ENCODE measurements around the gene SLC35F5. TPM values are rescaled to one million over a fixed set of nuclear protein-coding genes. Genes with fewer than 3 reads are reported as not detected.
A peak's percentile ranks its signal among the peaks of the same experiment; 100 is the strongest.

SLC35F5 gene
- total and polyA plus RNA-seq, 2 of the 13 experiments (the other 11 are each of a cell fraction or from before 2014, with no cell fraction given), result 139 to 174 TPM

GRCh38 chr2:113756355-113757137 is at the start of gene SLC35F5 (continued):
- TF ChIP-seq ZBTB10 (CRISPR knock-in tag; IDR thresholded peaks at IDR 0.05; ENCODE audit: borderline replicate concordance), result peak; percentile 86
- TF ChIP-seq CC2D1A (CRISPR knock-in tag; IDR thresholded peaks at IDR 0.05), result no peak
- TF ChIP-seq BCL3 (CRISPR knock-in tag; IDR thresholded peaks at IDR 0.05), result peak; percentile 96; the same call in 1 of the 2 replicates
- TF ChIP-seq FOSL2 (CRISPR knock-in tag; IDR thresholded peaks at IDR 0.05), result peak; percentile 64
- TF ChIP-seq ZBTB33 (CRISPR knock-in tag; IDR thresholded peaks at IDR 0.05), result peak; percentile 48; the same call in 1 of the 2 replicates
- no peak for TF ChIP-seq SATB2 (CRISPR knock-in tag; IDR thresholded peaks at IDR 0.05)
- no peak for TF ChIP-seq SOX6 (IDR thresholded peaks at IDR 0.05)
- TF ChIP-seq SOX6 (CRISPR knock-in tag; IDR thresholded peaks at IDR 0.05), result peak; percentile 76
- peak; percentile 99 for TF ChIP-seq ASH2L (IDR thresholded peaks at IDR 0.05; ENCODE audit: insufficient read length, low read depth, low read length)
- peak; percentile 96; the same call in 1 of the 2 replicates for TF ChIP-seq CREBL2 (CRISPR knock-in tag; IDR thresholded peaks at IDR 0.05; ENCODE audit: borderline replicate concordance)
- peak; percentile 37; the same call in 1 of the 2 replicates for TF ChIP-seq HMGXB3 (CRISPR knock-in tag; IDR thresholded peaks at IDR 0.05; ENCODE audit: borderline replicate concordance)
- TF ChIP-seq ZNF713 (CRISPR knock-in tag; IDR thresholded peaks at IDR 0.05), result no peak; the same call in 1 of the 2 replicates
- 0 out of 2 replicates have a peak, but pooled peaks have one; percentile 46 for TF ChIP-seq CHD4 (IDR thresholded peaks at IDR 0.05; ENCODE audit: borderline replicate concordance, low read length)
- no peak for TF ChIP-seq MAFK (conservative IDR thresholded peaks at IDR 0.05 in 1 of 2, IDR thresholded peaks at IDR 0.05 in 1 of 2; ENCODE audit: low read length in 2 of 2)
- peak; percentile 17; the same call in 1 of the 2 replicates for TF ChIP-seq GATAD2A (CRISPR knock-in tag; IDR thresholded peaks at IDR 0.05)
- no peak for TF ChIP-seq ZSCAN30 (CRISPR knock-in tag; IDR thresholded peaks at IDR 0.05)
- TF ChIP-seq ZNF33B (CRISPR knock-in tag; IDR thresholded peaks at IDR 0.05), result peak; percentile 74
- peak; percentile 94; the same call in 1 of the 2 replicates for TF ChIP-seq ZBTB38 (CRISPR knock-in tag; IDR thresholded peaks at IDR 0.05)
